ENCODE results near the gene SNX14.

DNA sequence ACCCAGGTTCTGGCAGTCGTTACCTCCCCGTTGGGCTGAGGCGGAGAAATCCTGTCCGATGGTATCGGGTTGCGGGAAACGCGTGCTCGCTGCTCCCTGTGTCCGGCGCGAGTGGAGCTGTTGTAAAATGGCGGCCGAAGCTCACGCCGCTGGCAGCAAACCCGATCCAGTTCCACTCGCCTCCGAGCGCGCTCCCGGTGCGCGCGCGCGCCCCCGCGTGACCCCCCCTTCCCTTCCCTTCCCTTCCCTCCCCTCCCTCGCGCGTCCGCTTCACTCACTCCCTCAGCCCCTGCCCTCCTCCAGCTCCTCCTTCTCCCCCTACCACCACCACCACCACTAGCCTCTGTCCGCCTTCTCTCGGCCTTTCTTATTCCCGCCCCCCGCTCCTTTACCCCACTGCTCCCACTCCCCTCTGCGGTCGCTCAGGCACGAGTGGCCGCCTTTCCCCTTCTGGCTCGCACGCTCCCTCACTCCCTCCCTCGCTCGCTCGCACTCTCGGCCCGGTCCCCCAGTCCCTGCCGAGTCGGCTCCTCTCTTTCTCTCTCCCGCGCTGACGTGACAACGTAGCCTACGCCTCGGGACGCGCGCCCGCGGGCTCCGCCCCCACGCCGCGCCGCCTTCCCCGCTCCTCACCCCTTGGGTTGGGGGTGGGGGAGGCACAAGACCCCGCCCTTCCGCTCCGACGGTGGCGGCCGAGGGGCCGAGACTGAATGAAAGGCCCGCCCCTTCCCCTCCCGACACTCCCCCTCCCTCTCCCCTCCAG, 49.3 kb upstream of the SNX14 start, which contains the start of gene SYNCRIP:
- TF ChIP-seq SPI1 (IDR thresholded peaks at IDR 0.05; ENCODE audit: low read depth, low read length) (peak; percentile 17; the same call in 1 of the 2 replicates), POLR2A (IDR thresholded peaks at IDR 0.05; ENCODE audit: low read depth, low read length) (peak; percentile 95), TAF1 (IDR thresholded peaks at IDR 0.05; ENCODE audit: low read depth, low read length) (peak; percentile 67), POLR2AphosphoS5 (IDR thresholded peaks at IDR 0.05; ENCODE audit: low read depth, low read length) (peak; percentile 92)

Measured in GM12891 (cell line).